CD4-positive, alpha-beta T cell treated with Interleukin-1 beta for 1 hour (primary cell): ENCODE measurements around the gene NACC2.

Experiments
- DNase-seq, 2 donors: peaks; one replicate each; pipeline ENCODE4 v3.0.0-alpha.2; 2020 to 2022

The NACC2 gene

GRCh38 chr9:136020206-136020605 is 74.9 kb downstream of the NACC2 start:
- no peak for DNase-seq

GRCh38 chr9:136019681-136020060 is 75.4 kb downstream of the NACC2 start:
- DNase-seq: no peak

- DNase-seq: no peak
Observed at GRCh38 chr9:136019041-136019680, 75.9 kb downstream of the NACC2 start.

GRCh38 chr9:136018257-136019031 is 76.6 kb downstream of the NACC2 start:
- no peak for DNase-seq

GRCh38 chr9:136017289-136018190 is 77.5 kb downstream of the NACC2 start:
- DNase-seq: no peak

GRCh38 chr9:136016572-136017288 is 78.4 kb downstream of the NACC2 start:
- no peak for DNase-seq

GRCh38 chr9:136015656-136016571 is 79.2 kb downstream of the NACC2 start:
- no peak for DNase-seq

GRCh38 chr9:136014924-136015633 is 80.0 kb downstream of the NACC2 start:
- DNase-seq: no peak

- no peak for DNase-seq
Observed at GRCh38 chr9:136014147-136014923, 80.8 kb downstream of the NACC2 start.

GRCh38 chr9:136013524-136014034 is 81.5 kb downstream of the NACC2 start:
- DNase-seq: no peak

- DNase-seq: no peak
Observed at GRCh38 chr9:136013116-136013515, 82.0 kb downstream of the NACC2 start.

- DNase-seq: no peak
Observed at GRCh38 chr9:136012651-136013050, 82.4 kb downstream of the NACC2 start.

GRCh38 chr9:136011703-136012496 is 83.2 kb downstream of the NACC2 start:
- DNase-seq: no peak

- DNase-seq: no peak
Observed at GRCh38 chr9:136011376-136011702, 83.8 kb downstream of the NACC2 start.

- no peak for DNase-seq
Observed at GRCh38 chr9:136010615-136011361, 84.3 kb downstream of the NACC2 start.

- DNase-seq: no peak
Observed at GRCh38 chr9:136010176-136010575, 84.9 kb downstream of the NACC2 start.

- DNase-seq: no peak
Observed at GRCh38 chr9:136009516-136009915, 85.6 kb downstream of the NACC2 start.

- DNase-seq: no peak
Observed at GRCh38 chr9:136008693-136008997, 86.4 kb downstream of the NACC2 start.
